ENCODE results near the gene TPCN2.

TPCN2 gene

GRCh38 chr11:69171476-69172240, 122.9 kb downstream of the TPCN2 start:
- DNase-seq = no peak

GRCh38 chr11:69172674-69173073, 123.9 kb downstream of the TPCN2 start:
- no peak for DNase-seq

GRCh38 chr11:69173331-69173730, 124.6 kb downstream of the TPCN2 start:
- no peak for DNase-seq

- no peak for DNase-seq
Measured at GRCh38 chr11:69173925-69174581, 125.3 kb downstream of the TPCN2 start.

DNA sequence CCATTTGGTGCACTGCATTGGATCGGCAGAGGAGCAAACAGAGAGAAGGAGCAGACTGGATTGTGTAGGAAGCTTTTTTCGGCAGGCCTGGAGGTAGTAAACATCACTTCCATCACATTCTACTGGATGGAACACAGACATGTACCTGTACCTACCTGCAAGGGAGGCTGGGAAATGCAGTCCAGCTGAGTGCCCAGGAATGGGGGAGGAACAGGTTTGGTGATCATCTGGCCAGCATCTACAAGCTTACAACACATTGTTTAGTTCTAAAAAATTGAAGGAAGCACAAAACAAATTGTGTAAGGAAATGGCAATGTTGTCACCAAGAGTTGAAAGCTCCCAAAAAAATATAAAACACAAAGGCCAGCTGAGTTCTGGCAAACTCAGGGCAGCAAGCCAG, 126.1 kb downstream of the TPCN2 start:
- no peak for DNase-seq

- DNase-seq = no peak
Measured at GRCh38 chr11:69178819-69179482, 130.2 kb downstream of the TPCN2 start.

DNA sequence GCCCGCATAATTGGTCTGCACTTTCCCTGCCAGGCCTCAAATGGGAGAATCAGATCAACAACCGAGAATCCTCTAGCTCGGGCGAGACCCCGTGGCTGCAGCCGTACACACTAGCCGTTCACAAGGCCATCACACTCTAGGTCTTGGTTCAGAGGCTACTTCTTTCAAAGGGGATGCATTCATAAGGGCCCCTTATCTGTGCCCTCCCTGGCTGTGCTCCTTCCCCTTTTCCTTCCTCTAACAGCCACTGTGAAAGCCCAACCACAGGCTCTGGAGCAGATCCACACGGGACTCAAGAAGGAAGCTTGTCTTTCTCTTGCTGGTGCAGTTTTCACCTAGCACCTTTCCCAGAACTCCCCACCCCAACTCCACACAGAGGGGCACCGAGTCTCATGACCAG, 131.5 kb downstream of the TPCN2 start:
- DNase-seq = no peak

DNA sequence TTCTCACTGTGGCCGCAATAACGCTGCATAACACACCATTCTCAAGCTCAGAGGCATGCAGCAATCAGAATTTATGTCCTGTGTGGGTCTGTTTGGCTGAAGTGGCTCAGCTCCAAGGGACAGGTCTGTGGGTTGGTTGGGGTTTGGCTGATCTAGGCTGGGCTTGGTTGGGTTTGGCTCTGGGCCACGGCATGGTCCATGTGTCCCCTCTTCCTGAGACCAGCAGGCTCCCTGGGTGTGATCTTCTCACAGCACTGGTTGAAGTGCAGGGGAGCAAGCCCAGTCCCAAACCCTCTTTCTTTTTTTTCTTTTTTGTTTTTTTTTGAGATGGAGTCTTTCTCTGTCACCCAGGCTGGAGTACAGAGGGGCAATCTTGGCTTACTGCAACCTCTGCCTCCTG, 132.0 kb downstream of the TPCN2 start:
- DNase-seq = no peak

- no peak for DNase-seq
Measured at GRCh38 chr11:69183613-69184012, 134.9 kb downstream of the TPCN2 start.

Measured in NCI-H226 (cell line).